Heart left ventricle (tissue), 16 donors: ENCODE measurements around the gene UGT1A5. TPM values are rescaled to one million over a fixed set of nuclear protein-coding genes. Genes with fewer than 3 reads are reported as not detected.

Experiments used
- ATAC-seq, 4 donors: fragments of 200-7000 bp; cut with Tn5 transposase; one replicate each; pipeline ENCODE4 v1.9.1; 2020 to 2022; ENCODE audit warnings: moderate library complexity in 4 of 4, mild to moderate bottlenecking in 3 of 4, moderate number of reproducible peaks in 1 of 4
- DNase-seq, 5 donors: peaks; one replicate each; pipeline ENCODE4 v3.0.0-alpha.2; 2020
- H3K27ac ChIP-seq, 12 donors: fragments of 200-600 bp; sonication (generic) in 4 of 12; one replicate each; pipeline versions ENCODE4 v1.5.0 to v1.8.0; 2016 to 2022; ENCODE audit warnings: mild to moderate bottlenecking in 2 of 12
- H3K27me3 ChIP-seq, 9 donors: fragments of 200-600 bp; sonication (generic) in 2 of 9; one replicate each; pipeline versions ENCODE4 v1.5.1 to v1.8.0; 2016 to 2022; ENCODE audit warnings: mild to moderate bottlenecking in 3 of 9
- H3K36me3 ChIP-seq, 9 donors: fragments of 200-600 bp; sonication (generic) in 2 of 9; one replicate each; pipeline versions ENCODE4 v1.5.0 to v1.8.0; 2018 to 2022; ENCODE audit warnings: mild to moderate bottlenecking in 2 of 9
- H3K4me1 ChIP-seq, 12 donors: fragments of 200-600 bp; sonication (generic) in 4 of 12; one replicate each; pipeline versions ENCODE4 v1.5.0 to v1.8.0; 2016 to 2022; ENCODE audit warnings: mild to moderate bottlenecking in 3 of 12
- H3K4me3 ChIP-seq, 12 donors: fragments of 200-600 bp; sonication (generic) in 4 of 12; one replicate each; pipeline versions ENCODE4 v1.5.0 to v1.8.0; 2017 to 2022; ENCODE audit warnings: mild to moderate bottlenecking in 9 of 12, moderate library complexity in 4 of 12
- H3K9me3 ChIP-seq, 12 donors: fragments of 200-600 bp; sonication (generic) in 4 of 12; one replicate each; pipeline versions ENCODE4 v1.5.0 to v1.8.0; 2016 to 2022; ENCODE audit warnings: mild to moderate bottlenecking in 1 of 12
- POLR2A ChIP-seq, 2 donors: fragments of 450-650 bp; IDR thresholded peaks; one replicate each; pipeline ENCODE4 v1.6.1; 2017; ENCODE audit warnings: antibody characterized with exemption in 2 of 2, mild to moderate bottlenecking in 2 of 2, moderate library complexity in 2 of 2
- WGBS, 4 donors: extraction: QIAGEN DNeasy Blood & Tissue Kit in 2 of 4; methylation state at CpG; one replicate each; pipeline versions ENCODE4 v1.1.5 to v1.1.7; 2013 to 2018; 5-methylcytosine and 5-hydroxymethylcytosine counted together
- intact Hi-C, 10 donors: fragments of 100-400 bp; cut with DNase I; formaldehyde crosslinking; loops; one replicate each; pipeline versions ENCODE4 v1.11.1 to v1.14.2; 2022
- polyA plus RNA-seq, 2 donors: library from polyadenylated mRNA; stranded (reverse); fragments of 200-250 nt; gene quantifications; one replicate each; pipeline ENCODE4 v1.2.3, GENCODE V29; 2013
- total RNA-seq, 9 donors: library from RNA; depleted of rRNA in 2 of 9; stranded (reverse); fragments of >200 nt in 2 of 9; fragmentation: NEBNext Ultra II Directional in 3 of 9; extraction: Animal tissue kit (Norgen Biotek cat#: 25700) in 3 of 9; gene quantifications; one replicate each; pipeline versions ENCODE4 v1.1.0 to v1.2.4, GENCODE V29; 2016 to 2023
- TF ChIP-seq, protein P1 (sequence below), 12 donors: fragments of 200-600 bp; sonication (generic) in 4 of 12; IDR thresholded peaks; one replicate each; pipeline versions ENCODE4 v1.5.0 to v1.8.0; 2018 to 2022; ENCODE audit warnings: antibody characterized with exemption in 12 of 12, mild to moderate bottlenecking in 5 of 12
- donor health status: ischemic (EF 13 %, LVEDD 7.1; RV severe dilation, severe dysfunction).
- donor health status: healthy with polysubstance abuse.
- donor health status: DM: no; HTN: yes; CAD: no.
- donor health status: DM: no; HTN: no; CAD: no.
- donor health status: ischemic (EF 25% LVEDD 6.9; RV normal size, moderate dysfunction).
- donor health status: ischemic (EF 25% LVEDD 5.7; RV mildly dilated, moderate dysfunction).
- donor health status: healthy.
- donor health status: DM: yes; HTN: yes; CAD: no.
- donor health status: ischemic (EF 35%, LVEDD 5.7; RV mildly dilated, moderate dysfunction).
- donor health status: nonischemic (EF 11% LVEDD 7.7; RV severe dilation, severe dysfunction).
- donor health status: DM: yes; HTN: yes; CAD: no.
- donor health status: PGD.
- donor health status: ischemic (EF 29% LVEDD 5.4; RV normal size, mild dysfunction).
- donor health status: nonischemic (EF 23%, LVEDD 6.1; RV moderate dilation, normal function).

UGT1A5 gene
- total and polyA plus RNA-seq, 11 donors, result not detected

DNA sequence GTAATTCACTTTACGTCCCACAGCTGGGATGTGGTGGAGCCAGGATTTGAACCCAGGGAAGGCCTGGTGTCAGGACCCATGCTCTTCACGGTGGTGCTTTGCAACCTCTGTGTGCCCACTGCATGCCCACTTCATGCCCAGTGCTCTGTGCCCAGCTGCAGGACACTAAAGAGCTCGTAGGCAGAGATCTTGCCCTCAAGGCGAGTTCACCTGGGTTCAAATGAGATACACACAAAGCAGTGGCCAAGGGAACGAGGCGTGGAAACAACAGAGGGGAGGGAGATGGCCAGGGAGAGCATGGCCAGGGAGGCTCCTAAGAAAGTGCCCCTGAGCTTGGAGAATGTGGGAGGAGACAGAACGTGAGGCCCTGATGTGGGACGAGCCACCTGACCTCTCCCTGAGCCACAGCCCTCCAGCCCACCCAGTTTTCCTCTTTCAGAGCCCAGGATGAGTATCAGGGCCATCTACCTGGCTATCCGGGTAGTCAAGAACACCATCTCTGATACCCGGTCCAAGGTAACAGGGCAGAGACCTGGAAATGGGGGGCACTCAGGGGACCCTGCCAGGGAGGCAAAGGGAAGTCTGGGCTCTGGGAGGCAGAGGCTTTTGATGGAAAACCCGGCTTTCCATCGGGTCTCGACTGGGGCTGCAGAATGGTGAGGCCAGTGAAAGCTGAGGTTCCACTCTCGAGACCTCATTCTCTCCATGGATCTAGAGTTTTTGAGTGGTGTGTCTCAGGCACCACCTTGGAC, 85.8 kb downstream of the UGT1A5 start:
- no peak for ATAC-seq
- intact Hi-C loops, result no loop called here
- Histone ChIP-seq H3K27ac (no peak overlapping the region), H3K9me3 (no peaks in the 10 kb centered on the region), H3K4me1 (no peaks in the 10 kb centered on the region), H3K4me3 (no peak overlapping the region), H3K27me3 (no peaks in the 10 kb centered on the region), H3K36me3 (no peaks in the 10 kb centered on the region)
- WGBS, 4 donors, result 74 to 79% (median 77%) methylated on average over 14 of the region's 14 CpGs
- no peak for TF ChIP-seq POLR2A (IDR thresholded peaks at IDR 0.05)
- TF ChIP-seq, protein P1, sequence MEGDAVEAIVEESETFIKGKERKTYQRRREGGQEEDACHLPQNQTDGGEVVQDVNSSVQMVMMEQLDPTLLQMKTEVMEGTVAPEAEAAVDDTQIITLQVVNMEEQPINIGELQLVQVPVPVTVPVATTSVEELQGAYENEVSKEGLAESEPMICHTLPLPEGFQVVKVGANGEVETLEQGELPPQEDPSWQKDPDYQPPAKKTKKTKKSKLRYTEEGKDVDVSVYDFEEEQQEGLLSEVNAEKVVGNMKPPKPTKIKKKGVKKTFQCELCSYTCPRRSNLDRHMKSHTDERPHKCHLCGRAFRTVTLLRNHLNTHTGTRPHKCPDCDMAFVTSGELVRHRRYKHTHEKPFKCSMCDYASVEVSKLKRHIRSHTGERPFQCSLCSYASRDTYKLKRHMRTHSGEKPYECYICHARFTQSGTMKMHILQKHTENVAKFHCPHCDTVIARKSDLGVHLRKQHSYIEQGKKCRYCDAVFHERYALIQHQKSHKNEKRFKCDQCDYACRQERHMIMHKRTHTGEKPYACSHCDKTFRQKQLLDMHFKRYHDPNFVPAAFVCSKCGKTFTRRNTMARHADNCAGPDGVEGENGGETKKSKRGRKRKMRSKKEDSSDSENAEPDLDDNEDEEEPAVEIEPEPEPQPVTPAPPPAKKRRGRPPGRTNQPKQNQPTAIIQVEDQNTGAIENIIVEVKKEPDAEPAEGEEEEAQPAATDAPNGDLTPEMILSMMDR (IDR thresholded peaks at IDR 0.05), result no peak
- DNase-seq, result no peak

DNA sequence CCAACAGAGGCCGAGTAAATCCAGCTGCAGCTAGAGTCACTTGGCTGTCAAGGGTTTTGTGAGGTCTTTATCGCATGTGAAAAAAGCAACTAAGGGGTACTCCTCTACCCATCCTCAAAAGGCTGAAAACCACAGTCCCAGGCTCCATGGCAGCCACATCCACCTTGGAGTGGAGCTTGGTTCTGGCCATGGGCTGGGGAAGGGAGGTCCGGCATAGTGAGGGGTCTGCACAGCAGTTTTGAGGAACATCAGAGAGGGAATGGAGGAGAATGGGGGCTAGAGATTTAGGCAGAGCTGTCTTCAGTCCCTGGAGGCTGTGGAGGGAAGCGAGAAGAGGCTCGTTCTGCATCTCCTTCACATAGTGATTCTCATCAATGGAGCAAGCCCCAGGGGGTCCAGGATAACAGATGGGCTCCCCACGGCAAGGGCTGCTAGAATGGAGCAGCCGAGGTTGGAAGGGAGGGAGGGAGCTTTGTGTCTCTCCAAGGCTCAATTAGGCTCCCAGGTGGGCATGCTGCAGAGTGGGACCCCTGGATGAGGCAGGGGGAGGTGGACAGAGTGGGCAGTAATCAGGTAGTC, 86.5 kb downstream of the UGT1A5 start:
- 50 to 61% (median 57%) methylated on average over 6 to 7 of the region's 7 CpGs for WGBS, 4 donors
- TF ChIP-seq, protein P1 (IDR thresholded peaks at IDR 0.05), result no peak
- TF ChIP-seq POLR2A (IDR thresholded peaks at IDR 0.05), result no peak
- ATAC-seq (no peak), DNase-seq (peak in 1 of 5 donors; percentile 3)
- H3K27me3 ChIP-seq, result no peaks in the 10 kb centered on the region
- H3K9me3 ChIP-seq, result no peaks in the 10 kb centered on the region
- H3K4me1 ChIP-seq, result no peaks in the 10 kb centered on the region
- intact Hi-C loops, result no loop called here
- no peak overlapping the region for H3K4me3 ChIP-seq
- no peak overlapping the region for H3K27ac ChIP-seq
- no peaks in the 10 kb centered on the region for H3K36me3 ChIP-seq

DNA sequence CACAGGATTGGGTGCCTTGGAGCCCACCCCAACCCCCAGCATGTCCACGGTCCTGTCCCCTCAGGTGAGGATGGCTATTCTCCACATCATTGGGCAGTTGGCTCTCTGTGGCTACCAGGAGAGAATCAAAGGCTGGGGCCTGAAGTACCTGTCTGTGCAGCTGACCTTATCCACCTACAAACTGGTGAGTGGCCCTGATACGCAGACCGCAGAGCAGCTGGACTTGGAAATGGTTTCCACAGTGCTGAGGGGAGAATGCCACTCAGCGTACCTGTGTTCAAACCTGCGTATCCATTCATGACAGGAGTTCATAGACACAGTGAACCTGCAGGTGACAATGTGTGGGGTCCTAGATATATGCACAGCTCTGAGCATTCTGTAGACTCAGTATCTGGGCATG, 87.0 kb downstream of the UGT1A5 start:
- Histone ChIP-seq H3K27me3 (no peaks in the 10 kb centered on the region), H3K9me3 (no peaks in the 10 kb centered on the region), H3K36me3 (no peaks in the 10 kb centered on the region), H3K4me3 (no peak overlapping the region), H3K27ac (no peak overlapping the region), H3K4me1 (no peaks in the 10 kb centered on the region)
- WGBS, 4 donors, result 43 to 53% (median 51%) methylated on average over 4 to 5 of the region's 5 CpGs
- DNase-seq, result no peak
- intact Hi-C loops, result no loop called here
- TF ChIP-seq, protein P1 (IDR thresholded peaks at IDR 0.05), result no peak
- TF ChIP-seq POLR2A (IDR thresholded peaks at IDR 0.05), result no peak
- ATAC-seq, result no peak

DNA sequence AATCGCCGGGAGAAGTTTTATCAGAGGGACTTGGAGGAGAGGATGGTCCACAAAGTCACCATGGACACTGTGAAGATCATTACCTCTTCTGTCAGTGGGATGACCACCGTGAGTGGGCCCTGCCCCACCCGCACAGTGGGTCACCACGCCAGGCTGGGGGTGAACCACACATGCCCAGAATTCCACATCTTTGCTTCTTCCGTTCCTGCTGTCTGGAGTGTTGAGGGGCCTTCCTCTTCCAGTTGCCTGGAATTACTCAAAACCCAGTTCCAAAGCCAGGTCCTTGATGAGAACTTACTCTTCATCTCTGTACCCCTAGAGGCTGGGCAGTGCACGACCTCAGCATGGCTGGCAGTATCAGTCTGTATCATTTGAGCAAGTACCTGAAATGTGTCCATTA, 87.5 kb downstream of the UGT1A5 start:
- Histone ChIP-seq H3K9me3 (no peaks in the 10 kb centered on the region), H3K27me3 (no peaks in the 10 kb centered on the region), H3K27ac (no peak overlapping the region), H3K4me3 (no peak overlapping the region), H3K4me1 (no peaks in the 10 kb centered on the region), H3K36me3 (no peaks in the 10 kb centered on the region)
- TF ChIP-seq POLR2A (IDR thresholded peaks at IDR 0.05), result no peak
- TF ChIP-seq, protein P1 (IDR thresholded peaks at IDR 0.05), result no peak
- ATAC-seq (no peak), DNase-seq (no peak)
- 74 to 88% (median 80%) methylated on average over 7 of the region's 7 CpGs for WGBS, 4 donors
- intact Hi-C loops, result no loop called here
